Naive thymus-derived CD8-positive, alpha-beta T cell (primary cell): ENCODE data around the gene SMIM11. TPM values are rescaled to one million over a fixed set of nuclear protein-coding genes. Genes with fewer than 3 reads are reported as not detected.
"Not testable (repeated sequence)": the region's sequence is repeated elsewhere in the genome, so short reads cannot be mapped to it uniquely, and the experiment has no call there.

Experiments
- ATAC-seq, 2 donors: fragments of 150-1000 bp; cut with Tn5 transposase in 1 of 2; sonication (Bioruptor Pico), chemical (Tn5 transposase) in 1 of 2; 1 replicate in 1 of 2; 2 replicates in 1 of 2; pipeline ENCODE4 v1.10.0; 2021; ENCODE audit warnings: mild to moderate bottlenecking in 2 of 2, moderate library complexity in 2 of 2
- POLR2A ChIA-PET: fragments of 350-600 bp; sonication (Branson Sonifier 250); formaldehyde crosslinking; loops from one replicate; lab custom pipeline; 2021; ENCODE audit warnings: antibody characterized with exemption; lab: Charles Lee
- DNase-seq, 10 donors: peaks; one replicate each; pipeline versions ENCODE4 v3.0.0 to v3.0.0-alpha.2; 2020 to 2022
- H3K27ac Mint-ChIP-seq, 10 donors: one replicate each; pipeline ENCODE4 v1.8.0; 2020 to 2022; ENCODE audit warnings: mild to moderate bottlenecking in 10 of 10, mixed read lengths in 10 of 10, moderate library complexity in 4 of 10, inconsistent platforms in 1 of 10
- H3K27me3 Mint-ChIP-seq, 5 donors: one replicate each; pipeline ENCODE4 v1.8.0; 2021 to 2022; ENCODE audit warnings: mixed read lengths in 5 of 5
- H3K36me3 Mint-ChIP-seq, 3 donors: one replicate each; pipeline ENCODE4 v1.8.0; 2020 to 2022; ENCODE audit warnings: mixed read lengths in 3 of 3, mild to moderate bottlenecking in 2 of 3, inconsistent platforms in 1 of 3
- H3K4me1 Mint-ChIP-seq, 4 donors: one replicate each; pipeline ENCODE4 v1.8.0; 2021 to 2022; ENCODE audit warnings: mixed read lengths in 4 of 4
- H3K4me3 Mint-ChIP-seq, 10 donors: one replicate each; pipeline ENCODE4 v1.8.0; 2020 to 2022; ENCODE audit warnings: mild to moderate bottlenecking in 10 of 10, mixed read lengths in 10 of 10, moderate library complexity in 6 of 10, inconsistent platforms in 1 of 10
- H3K9me3 Mint-ChIP-seq, 9 donors: one replicate each; pipeline ENCODE4 v1.8.0; 2020 to 2022; ENCODE audit warnings: mixed read lengths in 9 of 9, mild to moderate bottlenecking in 3 of 9, inconsistent platforms in 1 of 9, moderate library complexity in 1 of 9
- polyA plus RNA-seq, 3 donors: library from polyadenylated mRNA; unstranded; fragments of 300-500 nt; fragmentation: Illumina TruSeq; gene quantifications; one replicate each; pipeline ENCODE4 v1.2.3, GENCODE V29; 2021
- total RNA-seq, 8 experiments: library from RNA in 2 of 8; stranded (reverse) in 2 of 8; gene quantifications; one replicate each; pipeline ENCODE4 v1.2.3 and lab custom pipeline; 2021 to 2026

The SMIM11 gene
- total RNA-seq: 1 to 10 TPM; 6.2 to 8.2 TPM
- 10 to 100 TPM in 2 of 3 donors, 1 to 10 TPM in 1; 9.8 to 30.2 (median 28.3) TPM for polyA plus RNA-seq
- total RNA-seq (lab: John Stamatoyannopoulos, UW): 0 to 2.6 (median 0.80) reads per million in 6 experiments

- H3K27me3 Mint-ChIP-seq, H3K9me3 Mint-ChIP-seq, DNase-seq, H3K36me3 Mint-ChIP-seq, H3K27ac Mint-ChIP-seq, H3K4me1 Mint-ChIP-seq, POLR2A ChIA-PET, H3K4me3 Mint-ChIP-seq: not testable (repeated sequence)
- peak; percentile 94 to 97 for ATAC-seq
These were observed at the start of gene SMIM11 for GRCh38 chr21:34374940-34375618. Gene SMIM11, plus strand, starts transcription at chr21:34375507. Its CDS starts 3,998 bp downstream, at chr21:34379505.

GRCh38 chr21:34330055-34330454 lies 45.3 kb upstream of the SMIM11 start:
- DNase-seq (no peak), ATAC-seq (no peak)
- Mint-ChIP-seq H3K4me1 (no peaks in the 10 kb centered on the region), H3K9me3 (peaks cover 0 to 14% (median 5%) of the 10 kb centered on the region in 9 donors), H3K4me3 (no peak overlapping the region), H3K27me3 (peaks cover 0 to 6% (median 2%) of the 10 kb centered on the region in 5 donors), H3K27ac (no peak overlapping the region), H3K36me3 (peaks cover 0 to 6% (median 4%) of the 10 kb centered on the region in 3 donors)
- POLR2A ChIA-PET: no interaction called here

DNA sequence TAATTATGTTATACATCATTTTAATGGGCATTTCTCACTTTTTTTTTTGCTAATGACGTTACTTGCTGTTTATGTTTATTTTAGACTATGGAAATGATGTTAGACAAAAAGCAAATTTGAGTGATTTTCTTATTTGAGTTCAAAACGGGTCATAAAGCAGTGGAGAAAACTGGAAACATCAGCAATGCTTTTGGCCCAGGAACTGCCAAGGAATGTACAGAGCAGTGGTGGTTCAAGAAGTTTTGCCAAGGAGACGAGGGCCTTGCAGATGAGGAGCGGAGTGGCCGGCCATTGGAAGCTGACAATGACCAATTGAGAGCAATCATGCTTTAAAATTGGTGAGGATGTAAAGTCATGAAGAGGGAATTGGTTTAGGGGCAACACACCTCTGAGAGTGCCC lies 43.6 kb upstream of the SMIM11 start:
- POLR2A ChIA-PET: interaction anchor here (0.6 kb wide), 1 partner anchor 382 kb away, joined by 5 read pairs; no protein-coding TSS in a partner anchor
- no peak for DNase-seq
- Mint-ChIP-seq H3K36me3 (peaks cover 0 to 6% (median 4%) of the 10 kb centered on the region in 3 donors), H3K4me3 (no peak overlapping the region), H3K4me1 (no peaks in the 10 kb centered on the region), H3K9me3 (peaks cover 0 to 14% (median 5%) of the 10 kb centered on the region in 9 donors), H3K27me3 (peaks cover 0 to 6% (median 1%) of the 10 kb centered on the region in 5 donors), H3K27ac (no peak overlapping the region)
- ATAC-seq: no peak

DNA sequence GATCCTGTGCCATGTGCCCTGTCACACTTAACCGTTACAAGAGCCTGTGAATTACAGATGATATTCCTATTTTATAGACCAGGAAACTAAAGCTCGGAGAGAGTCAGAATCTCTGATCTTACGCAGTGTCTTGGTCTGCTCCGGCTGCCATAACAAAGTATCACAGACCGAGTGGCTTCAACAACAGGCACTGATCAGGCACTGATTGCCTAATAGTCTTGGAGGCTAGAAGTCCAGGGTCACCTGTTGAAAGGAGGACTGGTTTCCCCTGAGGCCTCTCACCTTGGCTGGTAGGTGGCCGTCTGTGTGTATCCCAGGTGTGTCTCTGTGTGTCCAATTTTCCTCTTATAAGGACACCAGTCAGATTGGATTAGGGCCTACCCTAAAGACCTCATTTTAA lies 43.0 kb upstream of the SMIM11 start:
- peaks cover 0 to 14% (median 5%) of the 10 kb centered on the region in 9 donors for H3K9me3 Mint-ChIP-seq
- POLR2A ChIA-PET: no interaction called here

GRCh38 chr21:34333121-34333739 lies 42.1 kb upstream of the SMIM11 start:
- POLR2A ChIA-PET: no interaction called here
- peaks cover 0 to 3% (median 0%) of the 10 kb centered on the region in 5 donors for H3K27me3 Mint-ChIP-seq
- H3K4me1 Mint-ChIP-seq: no peaks in the 10 kb centered on the region
- H3K27ac Mint-ChIP-seq: no peak overlapping the region
- DNase-seq (no peak), ATAC-seq (no peak)
- peaks cover 0 to 6% (median 4%) of the 10 kb centered on the region in 3 donors for H3K36me3 Mint-ChIP-seq
- peaks cover 0 to 14% (median 5%) of the 10 kb centered on the region in 9 donors for H3K9me3 Mint-ChIP-seq
- no peak overlapping the region for H3K4me3 Mint-ChIP-seq

More for the DNA sequence above, 43.0 kb upstream of the SMIM11 start:
- ATAC-seq (no peak), DNase-seq (no peak)
- H3K27me3 Mint-ChIP-seq: peaks cover 0 to 6% (median 2%) of the 10 kb centered on the region in 5 donors
- no peak overlapping the region for H3K27ac Mint-ChIP-seq
- peaks cover 0 to 6% (median 4%) of the 10 kb centered on the region in 3 donors for H3K36me3 Mint-ChIP-seq
- H3K4me1 Mint-ChIP-seq: no peaks in the 10 kb centered on the region
- H3K4me3 Mint-ChIP-seq: no peak overlapping the region

GRCh38 chr21:34335316-34335715 lies 40.0 kb upstream of the SMIM11 start:
- peaks cover 0 to under 1% (median 0%) of the 10 kb centered on the region in 9 donors for H3K9me3 Mint-ChIP-seq
- POLR2A ChIA-PET: no interaction called here

DNA sequence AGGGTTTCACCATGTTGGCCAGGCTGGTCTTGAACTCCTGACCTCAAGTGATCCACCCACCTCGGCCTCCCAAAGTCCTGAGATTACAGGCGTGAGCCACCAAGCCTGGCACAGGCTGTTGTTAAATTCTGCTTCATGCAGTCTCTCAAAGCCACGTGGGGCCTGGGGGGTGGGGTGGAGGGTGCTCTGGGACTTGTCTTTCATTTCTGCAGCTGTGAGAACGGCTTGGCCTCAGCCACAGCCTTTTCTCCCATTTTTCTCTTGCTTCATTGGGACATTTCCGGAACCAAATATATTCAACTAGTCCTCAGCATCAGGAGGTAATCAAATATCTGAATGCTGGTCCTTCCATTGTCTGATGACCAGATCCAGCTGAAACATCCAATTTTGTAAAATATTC lies 39.1 kb upstream of the SMIM11 start:
- Mint-ChIP-seq H3K27ac (no peak overlapping the region), H3K9me3 (no peaks in the 10 kb centered on the region), H3K27me3 (peaks cover 0 to 3% (median 0%) of the 10 kb centered on the region in 5 donors), H3K36me3 (no peaks in the 10 kb centered on the region), H3K4me3 (no peak overlapping the region), H3K4me1 (peaks cover 0 to 2% (median 0%) of the 10 kb centered on the region in 4 donors)
- ATAC-seq (no peak), DNase-seq (no peak)
- POLR2A ChIA-PET: no interaction called here

More at GRCh38 chr21:34335316-34335715, 40.0 kb upstream of the SMIM11 start:
- peaks cover 0 to 3% (median 0%) of the 10 kb centered on the region in 3 donors for H3K36me3 Mint-ChIP-seq
- DNase-seq (no peak), ATAC-seq (no peak)
- no peak overlapping the region for H3K4me3 Mint-ChIP-seq
- no peak overlapping the region for H3K27ac Mint-ChIP-seq
- H3K27me3 Mint-ChIP-seq: peaks cover 0 to 3% (median 0%) of the 10 kb centered on the region in 5 donors
- no peaks in the 10 kb centered on the region for H3K4me1 Mint-ChIP-seq

- H3K27me3 Mint-ChIP-seq: peaks cover 0 to 3% (median 0%) of the 10 kb centered on the region in 5 donors
- no peaks in the 10 kb centered on the region for H3K9me3 Mint-ChIP-seq
- H3K4me1 Mint-ChIP-seq: peaks cover 0 to 2% (median 0%) of the 10 kb centered on the region in 4 donors
- POLR2A ChIA-PET: no interaction called here
- H3K36me3 Mint-ChIP-seq: no peaks in the 10 kb centered on the region
- DNase-seq (no peak), ATAC-seq (no peak)
- no peak overlapping the region for H3K4me3 Mint-ChIP-seq
- H3K27ac Mint-ChIP-seq: no peak overlapping the region
These were observed 38.4 kb upstream of the SMIM11 start for GRCh38 chr21:34336756-34337391.

- H3K36me3 Mint-ChIP-seq: no peaks in the 10 kb centered on the region
- H3K27ac Mint-ChIP-seq: no peak overlapping the region
- ATAC-seq: no peak
These were observed 37.6 kb upstream of the SMIM11 start for GRCh38 chr21:34337741-34338140.

DNA sequence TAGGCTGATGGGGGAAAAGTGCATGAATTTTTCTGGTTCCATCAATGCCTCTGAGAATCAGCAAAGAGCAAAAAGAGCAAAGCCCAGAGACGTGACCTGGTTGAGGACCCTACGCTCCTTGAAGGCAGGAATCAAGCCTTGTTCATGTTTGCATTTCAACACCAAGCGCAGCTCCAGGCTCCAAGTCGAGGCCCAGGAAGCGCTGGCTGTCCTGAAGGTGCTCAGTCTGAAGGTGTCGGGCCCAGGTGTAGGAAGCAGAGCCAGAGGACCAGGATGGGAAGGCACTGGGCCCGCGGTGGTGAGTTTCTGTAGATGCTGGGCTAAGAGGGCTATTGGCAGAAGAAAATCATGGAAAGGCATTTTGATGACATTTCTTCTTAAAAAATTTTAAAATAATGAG lies 37.1 kb upstream of the SMIM11 start:
- no peaks in the 10 kb centered on the region for H3K36me3 Mint-ChIP-seq
- no peak for ATAC-seq
- DNase-seq: no peak
- peaks cover 0 to 3% (median 0%) of the 10 kb centered on the region in 5 donors for H3K27me3 Mint-ChIP-seq
- POLR2A ChIA-PET: no interaction called here
- no peak overlapping the region for H3K4me3 Mint-ChIP-seq
- no peaks in the 10 kb centered on the region for H3K9me3 Mint-ChIP-seq
- peak overlapping the region in 2 of 10 donors; percentile 16 to 75 for H3K27ac Mint-ChIP-seq
- peaks cover 0 to 2% (median 0%) of the 10 kb centered on the region in 4 donors for H3K4me1 Mint-ChIP-seq

More at GRCh38 chr21:34337741-34338140, 37.6 kb upstream of the SMIM11 start:
- DNase-seq: no peak
- POLR2A ChIA-PET: no interaction called here
- H3K27me3 Mint-ChIP-seq: peaks cover 0 to 3% (median 0%) of the 10 kb centered on the region in 5 donors
- no peak overlapping the region for H3K4me3 Mint-ChIP-seq
- H3K9me3 Mint-ChIP-seq: no peaks in the 10 kb centered on the region
- peaks cover 0 to 2% (median 0%) of the 10 kb centered on the region in 4 donors for H3K4me1 Mint-ChIP-seq

DNA sequence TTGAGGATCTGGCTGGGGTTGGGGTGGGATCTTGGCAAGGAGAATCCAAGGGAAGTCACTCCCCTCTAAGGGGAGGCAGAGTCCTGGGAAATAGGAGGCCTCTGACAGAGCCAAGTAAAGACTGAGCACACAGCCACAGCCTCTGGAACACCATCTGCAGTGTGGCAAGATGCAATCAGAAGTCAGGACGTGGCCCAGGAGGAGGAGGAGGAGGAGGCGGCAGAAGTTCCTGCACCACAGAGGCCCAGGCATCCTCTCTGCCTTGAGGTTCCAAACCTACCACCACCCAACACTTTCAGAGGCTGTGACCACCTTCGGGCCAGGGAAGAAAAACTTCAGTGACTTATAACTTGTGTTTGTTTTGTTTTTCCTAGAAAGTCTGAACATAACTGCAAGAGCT lies 35.2 kb upstream of the SMIM11 start:
- H3K4me1 Mint-ChIP-seq: peaks cover 0 to 2% (median 0%) of the 10 kb centered on the region in 4 donors
- H3K9me3 Mint-ChIP-seq: no peaks in the 10 kb centered on the region
- peaks cover 0 to 2% (median 0%) of the 10 kb centered on the region in 5 donors for H3K27me3 Mint-ChIP-seq
- H3K27ac Mint-ChIP-seq: no peak overlapping the region
- no peak for ATAC-seq
- DNase-seq: no peak
- no peak overlapping the region for H3K4me3 Mint-ChIP-seq
- POLR2A ChIA-PET: no interaction called here
- H3K36me3 Mint-ChIP-seq: no peaks in the 10 kb centered on the region

DNA sequence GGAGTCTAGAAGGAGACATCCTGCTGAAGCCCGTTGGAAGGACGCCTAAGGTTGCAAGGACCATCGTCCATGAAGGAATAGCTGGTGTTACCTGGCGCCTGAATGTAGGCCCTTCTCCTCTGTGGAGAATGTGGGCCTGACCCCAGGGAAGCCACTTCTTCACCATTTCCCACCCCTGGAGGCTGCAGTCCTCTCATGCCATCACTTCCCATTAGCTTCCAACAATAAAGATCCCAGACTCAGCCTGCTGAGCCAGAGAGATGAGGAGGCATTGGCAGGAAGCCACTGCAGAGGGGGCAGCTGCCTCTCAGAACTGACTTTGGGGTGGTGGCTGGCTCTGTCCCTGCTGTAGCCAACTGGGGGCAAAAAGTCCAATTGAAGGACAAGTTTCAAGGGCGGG lies 32.8 kb upstream of the SMIM11 start:
- POLR2A ChIA-PET: no interaction called here
- H3K27ac Mint-ChIP-seq: no peak overlapping the region
- H3K36me3 Mint-ChIP-seq: no peaks in the 10 kb centered on the region

More for the DNA sequence above, 32.8 kb upstream of the SMIM11 start:
- peaks cover 0 to 5% (median under 1%) of the 10 kb centered on the region in 4 donors for H3K4me1 Mint-ChIP-seq
- H3K9me3 Mint-ChIP-seq: no peaks in the 10 kb centered on the region
- H3K4me3 Mint-ChIP-seq: no peak overlapping the region
- ATAC-seq (no peak), DNase-seq (no peak)
- peaks cover 0 to 1% (median 0%) of the 10 kb centered on the region in 5 donors for H3K27me3 Mint-ChIP-seq
